ENCODE results near the gene BTG3.

BTG3 gene

DNA sequence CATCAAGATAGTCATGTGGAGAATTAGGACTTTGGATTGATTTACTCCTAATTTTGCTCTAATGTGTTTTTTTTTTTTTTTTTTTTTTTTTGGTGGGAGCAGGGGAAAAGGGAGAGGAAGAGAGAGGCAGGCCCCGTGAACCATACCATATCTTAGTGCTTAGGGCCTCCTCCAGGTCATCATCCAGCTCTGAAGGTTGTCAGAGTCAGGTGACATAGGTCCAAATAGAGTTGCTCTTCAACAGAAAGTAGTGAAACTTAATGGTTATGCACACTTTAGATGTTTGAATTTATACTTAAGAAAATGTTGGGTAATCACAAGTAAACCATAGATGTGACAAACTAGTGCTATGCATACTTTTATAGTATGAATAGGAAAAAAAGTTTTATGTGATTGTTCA, 67.7 kb downstream of the BTG3 start:
- H3K27ac ChIP-seq (ENCODE audit: low read depth, low read length) = no peak overlapping the region
- no peaks in the 10 kb centered on the region for H3K9me2 ChIP-seq (replicated peaks; ENCODE audit: control insufficient read depth, low read length)
- H3K9me3 ChIP-seq (ENCODE audit: control insufficient read depth, insufficient read depth, low read length) = no peaks in the 10 kb centered on the region
- no peaks in the 10 kb centered on the region for H3K27me3 ChIP-seq (ENCODE audit: control insufficient read depth, low read length)
- H3F3A ChIP-seq (ENCODE audit: control insufficient read depth, insufficient read depth) = no peaks in the 10 kb centered on the region
- H3K4me2 ChIP-seq (ENCODE audit: low read length) = no peak overlapping the region
- no peaks in the 10 kb centered on the region for H3K79me2 ChIP-seq (ENCODE audit: control insufficient read depth, low read length)
- H3K4me1 ChIP-seq (ENCODE audit: control insufficient read depth, low read length) = no peaks in the 10 kb centered on the region
- H3K4me3 ChIP-seq (ENCODE audit: low read length) = no peak overlapping the region
- H4K20me1 ChIP-seq (ENCODE audit: control insufficient read depth, insufficient read depth, low read depth, low read length) = no peaks in the 10 kb centered on the region
- TF ChIP-seq EZH2phosphoT487 (IDR thresholded peaks at IDR 0.05; ENCODE audit: borderline replicate concordance, low read length) = no peak
- no peaks in the 10 kb centered on the region for H3K36me3 ChIP-seq (ENCODE audit: control insufficient read depth, low read length)
